DMS153 treated with DMSO at 0.1 percent for 48 hours (cell line): ENCODE results near the gene CRACR2A.

Experiments
- DNase-seq: peaks from one replicate; lab custom pipeline; 2025; ENCODE audit not compliant: unreplicated experiment; lab: John Stamatoyannopoulos, UW

The CRACR2A gene

DNA sequence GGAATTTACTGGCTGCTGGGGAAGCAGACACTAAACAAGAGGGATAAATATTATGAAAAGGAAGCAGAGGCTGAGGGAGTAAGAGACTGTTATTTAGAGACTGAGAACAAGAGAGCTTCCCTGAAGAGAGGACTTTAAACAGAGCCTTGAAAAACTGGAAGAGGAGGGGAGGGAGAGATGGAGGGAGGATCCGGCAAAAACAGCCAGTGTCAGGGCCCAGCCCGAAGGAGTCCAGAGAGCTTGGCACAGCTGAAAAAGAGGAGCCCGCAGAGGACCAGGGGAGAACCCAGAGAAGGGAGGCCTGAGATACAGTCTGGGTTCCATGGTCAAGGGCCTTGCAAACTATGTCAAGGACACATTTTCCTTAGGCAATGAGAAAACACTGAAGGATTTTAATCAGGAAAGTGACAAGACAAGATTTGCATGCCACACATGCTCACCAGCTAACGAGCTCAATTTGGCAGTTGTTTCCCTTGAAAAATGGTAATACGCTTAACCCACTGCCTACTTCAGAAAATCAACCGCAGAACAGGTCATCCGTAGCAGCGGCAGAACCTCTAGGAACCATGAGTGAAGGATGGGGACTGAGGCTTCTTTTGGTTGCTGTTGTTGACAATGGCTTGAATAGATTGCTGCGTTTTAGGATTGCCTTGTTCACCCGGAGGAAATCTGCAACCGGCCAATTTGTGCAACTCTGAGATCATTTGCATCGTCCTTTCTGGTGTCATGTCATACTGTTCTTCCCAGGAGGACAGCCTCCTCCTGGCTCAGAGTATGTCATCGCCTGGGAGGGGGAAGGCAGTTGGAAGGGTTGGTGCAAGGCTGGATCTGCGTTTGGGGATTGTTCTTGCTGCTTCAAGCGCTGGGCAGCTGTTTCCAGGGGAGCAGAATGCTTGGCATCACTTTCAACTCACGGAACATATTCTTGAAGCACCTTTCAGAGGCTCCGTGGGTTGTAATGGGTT is 153.7 kb downstream of the CRACR2A start:
- no peak for DNase-seq

DNA sequence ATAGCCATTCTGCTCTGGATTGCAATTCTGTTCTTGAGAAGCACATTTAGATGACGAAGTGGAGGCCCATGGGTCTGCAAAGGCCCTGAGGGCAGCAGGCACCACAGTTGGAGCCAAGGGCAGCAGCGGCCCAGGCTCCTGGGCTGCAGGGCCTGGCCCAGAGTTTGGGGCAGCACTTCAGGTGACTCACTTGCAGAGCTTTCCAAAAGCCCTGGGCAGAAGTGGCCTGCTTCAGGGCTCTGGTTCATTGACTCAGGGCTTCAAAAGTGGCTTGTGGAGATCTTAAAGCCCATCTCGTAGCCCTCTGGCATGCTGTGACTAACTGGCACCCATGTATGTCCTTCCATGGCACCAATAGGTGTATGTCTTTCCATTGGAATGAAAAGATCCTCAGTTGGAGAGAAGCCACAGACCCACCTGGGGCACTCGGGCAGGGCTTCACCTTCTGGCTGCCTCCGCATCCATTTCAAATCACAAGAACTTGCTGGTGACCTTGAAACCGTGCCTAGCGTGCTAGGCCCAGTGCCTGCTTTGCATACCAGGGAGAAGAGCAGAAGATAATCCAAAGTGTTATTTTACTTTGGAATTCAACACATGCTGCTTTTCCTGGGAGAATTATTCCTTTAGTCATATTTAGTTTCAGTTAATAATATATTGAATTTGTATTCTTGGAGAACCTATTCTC is 155.2 kb downstream of the CRACR2A start:
- DNase-seq = no peak

DNA sequence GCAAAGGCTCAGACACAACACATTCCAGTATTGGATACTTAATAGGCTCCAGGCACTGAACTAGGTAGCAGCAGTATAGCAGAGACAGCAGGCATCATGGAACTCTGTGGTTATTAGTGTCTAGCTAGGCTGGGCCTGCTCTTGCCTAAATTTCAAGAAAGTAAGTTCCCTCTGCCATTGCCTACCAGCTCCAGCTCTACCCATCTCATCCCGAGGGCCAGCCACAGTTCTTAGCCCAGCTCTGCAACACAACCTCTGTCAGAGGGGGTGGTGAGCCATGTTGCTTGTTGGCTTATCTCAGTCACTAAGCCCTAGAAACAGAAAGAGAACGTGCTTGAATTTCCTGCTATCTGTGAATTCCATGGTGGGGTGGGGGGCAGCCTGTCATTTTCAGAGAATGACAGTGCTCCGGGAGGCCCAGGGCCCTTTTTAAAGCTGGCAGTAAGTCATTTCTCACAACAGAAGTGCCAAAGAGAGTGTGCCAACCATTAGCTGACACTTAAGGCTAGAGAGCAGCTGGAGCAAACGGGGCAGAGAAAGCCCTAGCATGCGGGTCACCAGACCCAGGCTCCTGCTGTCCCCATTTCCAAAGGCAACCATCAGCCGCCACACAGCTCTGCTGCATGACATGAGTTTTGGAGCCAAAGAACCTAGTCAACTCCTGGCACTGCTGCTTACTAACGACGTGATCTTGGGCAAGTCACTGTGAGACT is 156.1 kb downstream of the CRACR2A start:
- DNase-seq = no peak

DNA sequence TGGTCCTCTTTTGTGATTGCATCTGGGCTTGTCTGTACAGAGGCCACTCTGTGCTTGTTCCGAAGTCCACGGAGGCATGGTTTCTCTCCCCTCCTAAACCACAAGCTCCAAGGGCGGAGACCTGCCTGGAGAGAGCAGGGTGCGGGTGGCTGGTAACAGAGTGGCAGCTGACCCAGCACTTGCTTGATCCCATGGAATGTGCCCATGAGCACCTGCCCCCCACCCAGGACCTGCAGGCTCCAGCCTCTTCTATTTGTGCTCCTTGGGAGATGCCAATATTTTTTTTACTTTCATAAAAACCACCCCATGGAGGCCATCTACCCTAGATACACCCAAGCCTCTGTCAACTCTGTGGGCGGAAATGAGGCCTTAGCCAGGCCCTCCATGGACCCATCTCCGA is 157.2 kb downstream of the CRACR2A start:
- no peak for DNase-seq

GRCh38 chr12:3594966-3595365 is 157.9 kb downstream of the CRACR2A start:
- no peak for DNase-seq

GRCh38 chr12:3593906-3594483 is 158.9 kb downstream of the CRACR2A start:
- no peak for DNase-seq

DNA sequence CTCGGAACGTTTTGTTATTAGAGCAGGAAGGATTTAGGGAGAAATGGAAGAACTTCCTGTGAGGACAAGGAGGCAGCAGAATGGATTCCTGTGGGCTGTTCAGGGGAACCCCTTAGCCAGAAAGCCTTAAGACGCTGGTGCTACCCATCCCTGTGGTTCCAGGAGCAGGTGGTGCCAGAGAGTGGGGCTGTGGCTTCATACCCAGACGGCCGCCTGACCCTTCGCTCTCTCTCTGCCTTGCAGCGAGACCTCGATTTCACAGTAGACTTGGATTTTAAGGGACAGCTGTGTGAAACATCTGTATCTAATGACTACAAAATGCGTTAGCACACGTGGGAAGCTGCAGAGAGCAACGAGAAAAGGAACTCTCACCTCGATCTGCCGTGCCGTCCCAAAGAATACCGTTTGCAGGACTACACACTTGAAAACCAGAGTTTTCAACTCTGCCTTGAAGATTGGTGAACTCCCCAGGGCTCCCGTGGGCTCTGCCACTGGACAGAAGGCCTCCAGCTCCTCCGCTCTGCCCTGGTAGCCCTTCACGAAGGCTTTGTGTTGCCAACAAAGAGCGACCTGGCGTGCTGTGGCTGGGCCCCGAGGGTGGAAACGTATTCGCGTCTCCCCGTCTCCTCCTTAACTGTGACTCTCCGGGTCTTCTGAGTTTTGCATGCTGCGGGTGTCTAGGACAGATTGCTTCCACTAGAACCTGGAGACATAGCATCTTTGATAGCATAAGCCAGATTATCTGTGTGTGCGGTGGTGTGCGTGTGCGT is 159.9 kb downstream of the CRACR2A start:
- DNase-seq = no peak

DNA sequence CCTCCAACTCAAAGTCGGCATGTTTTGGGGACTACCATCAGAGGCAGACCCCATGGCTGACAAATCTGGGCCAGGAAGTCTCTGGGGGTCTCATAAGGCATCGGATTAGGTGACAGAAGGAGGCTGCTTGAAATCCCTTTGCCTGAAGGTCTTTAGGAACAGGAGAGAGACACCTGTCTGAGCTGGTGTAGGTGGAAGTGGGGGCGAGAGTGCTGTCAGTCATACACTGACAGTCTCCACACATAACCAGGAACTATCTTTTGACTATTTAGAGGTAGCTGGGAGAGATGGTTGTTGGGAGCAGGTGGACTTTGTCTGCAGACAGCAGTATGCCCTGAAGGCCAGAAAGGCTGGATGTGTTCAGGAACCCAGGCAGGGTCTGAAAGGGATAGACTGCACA is 163.2 kb downstream of the CRACR2A start:
- DNase-seq = no peak

GRCh38 chr12:3587402-3588013 is 165.4 kb downstream of the CRACR2A start:
- DNase-seq = no peak

GRCh38 chr12:3583656-3584334 is 169.1 kb downstream of the CRACR2A start:
- no peak for DNase-seq

DNA sequence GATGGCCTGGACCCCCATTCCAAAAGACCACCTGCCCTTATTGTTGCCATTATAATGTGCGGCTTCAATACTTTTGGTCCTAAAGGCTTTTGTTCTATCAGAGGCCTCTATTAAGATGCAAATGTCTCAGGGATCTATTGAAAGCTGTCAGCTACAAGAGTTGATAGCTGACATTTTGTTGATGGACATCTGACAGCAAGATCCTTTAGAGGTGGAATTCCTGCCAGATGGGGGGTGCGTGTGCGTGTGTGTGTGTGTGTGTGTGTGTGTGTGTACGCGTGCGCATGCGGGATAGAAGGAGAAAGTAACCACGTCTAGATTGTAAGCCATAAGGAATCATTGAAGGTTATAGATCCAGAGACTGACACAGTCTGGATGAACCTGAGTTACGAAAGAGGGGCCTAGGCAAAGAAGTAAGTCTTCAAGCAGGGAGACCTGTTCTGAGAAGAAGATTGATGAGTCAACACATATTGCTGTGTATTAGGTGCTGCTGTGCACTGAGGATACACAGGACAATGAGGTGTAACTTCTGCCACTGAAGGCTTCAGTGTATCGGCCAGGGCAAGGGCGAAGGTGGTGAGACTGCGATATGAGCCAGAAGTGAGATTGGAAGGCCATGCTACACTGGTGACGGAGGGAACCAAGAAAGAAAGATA is 172.7 kb downstream of the CRACR2A start:
- DNase-seq = no peak

DNA sequence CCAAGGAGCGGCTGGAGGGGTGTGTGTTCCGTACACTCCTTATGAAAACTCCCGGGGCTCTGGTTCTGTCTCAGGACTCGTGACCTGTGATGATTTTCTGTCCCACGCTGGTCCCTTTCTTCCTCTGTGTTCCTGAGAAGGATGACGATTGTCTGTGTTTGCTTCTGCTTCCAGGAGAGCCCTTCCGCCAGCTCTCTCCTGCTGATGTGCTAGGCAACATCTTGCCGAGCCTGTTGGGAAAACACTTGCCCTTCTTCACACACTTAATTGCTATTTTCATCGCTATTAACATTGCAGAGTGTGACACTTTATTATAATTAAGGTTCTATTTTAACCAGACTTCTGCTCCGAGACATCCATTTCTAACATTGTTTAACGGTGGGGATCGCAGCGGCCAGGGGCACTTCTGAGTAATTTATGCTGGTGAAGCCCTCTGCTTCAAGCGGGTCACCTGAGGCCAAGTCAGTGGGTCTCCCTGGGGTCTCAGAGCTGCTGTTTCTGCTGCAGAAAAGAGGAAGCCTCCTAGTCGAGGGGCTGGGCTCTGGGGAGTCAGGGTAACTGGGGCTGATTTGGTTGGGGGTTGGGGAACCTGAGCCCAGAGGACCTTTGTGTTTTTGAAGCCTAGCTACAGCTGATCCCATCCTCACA is 173.3 kb downstream of the CRACR2A start:
- no peak for DNase-seq

GRCh38 chr12:3578557-3578956 is 174.4 kb downstream of the CRACR2A start:
- no peak for DNase-seq

DNA sequence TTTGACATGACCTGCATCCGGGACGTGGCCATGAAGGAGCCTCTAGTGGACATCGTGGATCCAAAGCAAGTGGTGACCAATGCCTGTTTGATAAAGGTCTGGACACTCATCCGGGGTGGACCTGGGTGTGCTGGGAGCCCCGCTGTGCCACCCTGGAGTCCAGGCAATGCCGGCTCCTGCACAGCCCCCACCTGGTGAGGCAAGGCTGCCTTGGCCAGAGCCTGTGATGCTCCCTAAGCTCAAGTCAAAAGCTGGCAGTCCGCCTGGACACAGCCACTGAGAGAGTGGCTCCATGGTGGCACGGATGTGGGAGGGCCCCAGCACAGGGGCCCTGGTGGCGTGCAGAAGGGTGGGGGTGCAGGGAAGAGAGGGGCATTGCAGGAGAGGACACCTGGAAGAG is 176.0 kb downstream of the CRACR2A start:
- DNase-seq = no peak

DNA sequence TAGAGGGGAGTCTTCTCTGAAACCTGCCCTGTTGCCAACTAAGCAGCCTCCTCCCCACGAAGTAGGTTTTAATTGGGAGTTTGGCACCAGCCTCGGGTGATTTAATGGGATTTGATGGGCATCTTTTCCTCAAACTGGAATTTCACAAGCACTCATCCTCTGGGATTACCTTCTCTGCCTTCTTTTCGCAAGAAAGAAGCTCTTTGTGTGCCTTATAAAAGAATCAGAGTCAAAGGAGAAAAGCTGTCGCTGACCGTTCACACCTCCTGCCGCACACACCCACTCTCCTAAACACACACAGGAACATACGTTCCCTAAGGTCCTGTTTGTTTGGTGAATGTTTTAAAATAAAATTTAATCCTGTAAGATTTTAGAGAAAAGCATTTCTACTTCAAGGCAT is 177.9 kb downstream of the CRACR2A start:
- DNase-seq = no peak

GRCh38 chr12:3572560-3572959 is 180.3 kb downstream of the CRACR2A start:
- DNase-seq = no peak

DNA sequence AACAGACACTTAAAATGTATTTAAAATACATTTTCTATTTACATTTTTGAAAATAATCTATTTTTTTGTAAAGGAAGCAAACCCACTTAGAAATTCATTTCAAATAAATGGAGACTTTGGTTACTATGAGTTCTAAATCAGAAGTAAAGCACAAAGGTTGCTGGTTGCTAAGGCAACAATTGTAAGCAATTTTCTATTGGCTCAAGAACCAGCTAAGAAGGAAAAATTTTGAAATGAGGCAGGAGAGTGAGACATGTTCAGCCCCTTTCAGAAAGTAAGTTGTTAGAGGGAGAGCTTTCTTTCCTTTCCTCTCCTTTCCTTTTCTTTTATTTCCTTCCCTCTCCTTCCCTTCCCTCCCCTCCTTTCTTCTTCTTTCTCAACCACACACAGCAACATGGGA is 181.2 kb downstream of the CRACR2A start:
- DNase-seq = no peak

DNA sequence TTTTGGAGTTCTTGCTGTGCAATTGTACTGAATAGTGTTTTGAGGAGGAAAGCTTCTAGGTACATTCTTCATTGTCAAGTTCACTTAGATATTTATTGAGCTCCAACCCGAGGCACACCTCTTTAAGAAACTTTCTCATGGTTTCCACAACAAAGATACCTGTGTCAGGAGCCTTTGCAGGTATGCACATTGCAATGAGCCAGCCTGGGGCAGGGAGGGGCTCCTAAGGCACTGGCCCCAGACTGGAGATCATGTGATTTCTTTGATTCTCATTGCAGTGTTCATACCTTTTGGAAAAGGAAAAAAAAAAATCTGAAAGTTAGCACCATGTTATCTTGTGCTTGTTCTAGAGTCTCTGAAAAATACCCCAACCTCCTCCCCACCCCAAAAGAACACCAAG is 181.6 kb downstream of the CRACR2A start:
- no peak for DNase-seq

DNA sequence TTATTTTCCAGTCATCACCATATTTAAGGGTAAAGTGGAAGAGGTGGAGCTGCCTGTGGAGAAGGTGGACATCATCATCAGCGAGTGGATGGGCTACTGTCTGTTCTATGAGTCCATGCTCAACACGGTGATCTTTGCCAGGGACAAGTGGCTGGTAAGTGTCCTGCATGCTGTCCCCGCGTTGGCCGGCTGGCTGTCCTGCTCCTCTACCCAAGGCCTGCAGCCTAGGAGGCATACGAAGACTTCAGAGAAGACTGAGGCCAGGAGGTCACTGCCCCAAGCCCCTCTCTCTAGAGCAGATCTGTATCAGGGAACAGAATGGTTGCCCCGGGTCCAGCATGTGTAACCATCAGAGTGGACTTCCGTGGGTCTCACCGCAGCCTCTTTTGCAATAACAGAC is 184.2 kb downstream of the CRACR2A start:
- DNase-seq = no peak
